ENCODE data around the gene PTPRJ. TPM values are rescaled to one million over a fixed set of nuclear protein-coding genes. Genes with fewer than 3 reads are reported as not detected.

The PTPRJ gene
- total RNA-seq, 1 donor from 2014 or later = 22.9 TPM

- Mint-ChIP-seq H3K27ac (ENCODE audit: unreplicated experiment) (no peak overlapping the region), H3K9me3 (ENCODE audit: unreplicated experiment) (peaks cover 2% of the 10 kb centered on the region), H3K4me1 (ENCODE audit: low read depth, unreplicated experiment) (peaks cover 18% of the 10 kb centered on the region), H3K27me3 (ENCODE audit: low read depth, unreplicated experiment) (no peaks in the 10 kb centered on the region), H3K36me3 (ENCODE audit: low read depth, unreplicated experiment) (peaks cover 6% of the 10 kb centered on the region), H3K4me3 (ENCODE audit: unreplicated experiment) (no peak overlapping the region)
- Histone ChIP-seq H3K36me3 (ENCODE audit: insufficient read depth, low read length) (no peaks in the 10 kb centered on the region), H3K79me2 (ENCODE audit: insufficient read depth, low read length) (peaks cover 82% of the 10 kb centered on the region), H3K4me3 (ENCODE audit: insufficient read depth, low read depth, low read length) (no peak overlapping the region), H3K9me3 (ENCODE audit: insufficient read depth, low read depth, low read length) (no peaks in the 10 kb centered on the region), H3K9ac (ENCODE audit: low read length) (no peak overlapping the region), H3K4me1 (ENCODE audit: insufficient read depth, low read length) (peaks cover 7% of the 10 kb centered on the region), H4K20me1 (ENCODE audit: insufficient read depth, low read length) (peaks cover 72% of the 10 kb centered on the region), H3K27ac (ENCODE audit: low read depth, low read length) (no peak overlapping the region), H3K4me2 (ENCODE audit: low read length) (no peak overlapping the region), H2AFZ (ENCODE audit: low read depth, low read length) (no peak overlapping the region), H3K27me3 (ENCODE audit: insufficient read depth, low read length) (no peaks in the 10 kb centered on the region)
- DNase-seq (ENCODE audit: low read depth) (no peak), FAIRE-seq (no peak)
- TF ChIP-seq EZH2 (IDR thresholded peaks at IDR 0.05; ENCODE audit: insufficient read depth, low read length) (no peak), CTCF (IDR thresholded peaks at IDR 0.05; ENCODE audit: insufficient read depth, low read depth, low read length) (no peak)
Observed at GRCh38 chr11:48094643-48095339, 114.4 kb downstream of the PTPRJ start.

- no peak overlapping the region for H3K4me3 Mint-ChIP-seq (ENCODE audit: unreplicated experiment)
- H3K79me2 ChIP-seq (ENCODE audit: insufficient read depth, low read length) = peaks cover 79% of the 10 kb centered on the region
- H3K36me3 Mint-ChIP-seq (ENCODE audit: low read depth, unreplicated experiment) = peaks cover 5% of the 10 kb centered on the region
- H3K27me3 ChIP-seq (ENCODE audit: insufficient read depth, low read length) = no peaks in the 10 kb centered on the region
- H3K4me2 ChIP-seq (ENCODE audit: low read length) = no peak overlapping the region
- H2AFZ ChIP-seq (ENCODE audit: low read depth, low read length) = no peak overlapping the region
- FAIRE-seq = no peak
- peaks cover 18% of the 10 kb centered on the region for H3K4me1 Mint-ChIP-seq (ENCODE audit: low read depth, unreplicated experiment)
- no peak for DNase-seq (ENCODE audit: low read depth)
- H3K9me3 Mint-ChIP-seq (ENCODE audit: unreplicated experiment) = peaks cover 2% of the 10 kb centered on the region
- no peaks in the 10 kb centered on the region for H3K36me3 ChIP-seq (ENCODE audit: insufficient read depth, low read length)
- no peaks in the 10 kb centered on the region for H3K27me3 Mint-ChIP-seq (ENCODE audit: low read depth, unreplicated experiment)
- peaks cover 66% of the 10 kb centered on the region for H4K20me1 ChIP-seq (ENCODE audit: insufficient read depth, low read length)
- H3K27ac Mint-ChIP-seq (ENCODE audit: unreplicated experiment) = no peak overlapping the region
- no peak overlapping the region for H3K27ac ChIP-seq (ENCODE audit: low read depth, low read length)
- no peak for TF ChIP-seq EZH2 (IDR thresholded peaks at IDR 0.05; ENCODE audit: insufficient read depth, low read length)
- TF ChIP-seq CTCF (IDR thresholded peaks at IDR 0.05; ENCODE audit: insufficient read depth, low read depth, low read length) = no peak
- peaks cover 7% of the 10 kb centered on the region for H3K4me1 ChIP-seq (ENCODE audit: insufficient read depth, low read length)
- no peak overlapping the region for H3K9ac ChIP-seq (ENCODE audit: low read length)
- H3K9me3 ChIP-seq (ENCODE audit: insufficient read depth, low read depth, low read length) = no peaks in the 10 kb centered on the region
- no peak overlapping the region for H3K4me3 ChIP-seq (ENCODE audit: insufficient read depth, low read depth, low read length)
Observed at GRCh38 chr11:48095779-48096470, 115.6 kb downstream of the PTPRJ start.

All from astrocyte (in vitro differentiated cells and primary cell).